ENCODE measurements around the gene BCL11B.

DNA sequence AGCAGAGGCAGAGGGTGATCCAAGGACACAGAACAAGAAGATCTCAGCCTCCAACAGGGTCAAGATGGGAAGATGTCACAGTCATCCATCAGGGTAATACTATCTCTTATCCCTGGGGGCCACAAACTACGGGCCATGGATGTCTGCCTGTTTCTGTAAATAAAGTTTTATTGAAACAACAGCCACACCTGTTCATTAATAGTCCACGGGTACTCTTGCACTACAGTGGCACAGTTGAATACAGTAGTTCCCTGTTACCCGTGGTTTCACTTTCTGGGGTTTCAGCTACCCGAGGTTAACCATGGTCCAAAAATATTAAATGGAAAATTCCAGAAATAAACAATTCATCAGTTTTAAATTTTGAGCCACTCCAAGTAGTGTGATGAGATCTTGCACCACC is 65.9 kb downstream of the BCL11B start:
- TF ChIP-seq, protein P1, sequence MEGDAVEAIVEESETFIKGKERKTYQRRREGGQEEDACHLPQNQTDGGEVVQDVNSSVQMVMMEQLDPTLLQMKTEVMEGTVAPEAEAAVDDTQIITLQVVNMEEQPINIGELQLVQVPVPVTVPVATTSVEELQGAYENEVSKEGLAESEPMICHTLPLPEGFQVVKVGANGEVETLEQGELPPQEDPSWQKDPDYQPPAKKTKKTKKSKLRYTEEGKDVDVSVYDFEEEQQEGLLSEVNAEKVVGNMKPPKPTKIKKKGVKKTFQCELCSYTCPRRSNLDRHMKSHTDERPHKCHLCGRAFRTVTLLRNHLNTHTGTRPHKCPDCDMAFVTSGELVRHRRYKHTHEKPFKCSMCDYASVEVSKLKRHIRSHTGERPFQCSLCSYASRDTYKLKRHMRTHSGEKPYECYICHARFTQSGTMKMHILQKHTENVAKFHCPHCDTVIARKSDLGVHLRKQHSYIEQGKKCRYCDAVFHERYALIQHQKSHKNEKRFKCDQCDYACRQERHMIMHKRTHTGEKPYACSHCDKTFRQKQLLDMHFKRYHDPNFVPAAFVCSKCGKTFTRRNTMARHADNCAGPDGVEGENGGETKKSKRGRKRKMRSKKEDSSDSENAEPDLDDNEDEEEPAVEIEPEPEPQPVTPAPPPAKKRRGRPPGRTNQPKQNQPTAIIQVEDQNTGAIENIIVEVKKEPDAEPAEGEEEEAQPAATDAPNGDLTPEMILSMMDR (conservative IDR thresholded peaks at IDR 0.05 in 1 of 2, IDR thresholded peaks at IDR 0.05 in 1 of 2; ENCODE audit: low read depth in 1 of 2, low read length in 2 of 2): no peak
- no peak for TF ChIP-seq EZH2 (IDR thresholded peaks at IDR 0.05; ENCODE audit: low read length, missing control alignments)
